PC-3 (cell line): ENCODE measurements around the gene DLGAP3. TPM values are rescaled to one million over a fixed set of nuclear protein-coding genes. Genes with fewer than 3 reads are reported as not detected.

Experiments used
- ATAC-seq: fragments of 200-7000 bp; cut with Tn5 transposase; 2 replicates; pipeline ENCODE4 v1.9.1; 2020; ENCODE audit warnings: mild to moderate bottlenecking, moderate library complexity
- BruUV-seq: library from RNA; stranded (reverse); fragments of 400-500 nt; replicated peaks from 2 replicates; lab custom pipeline; 2021; lab: Mats Ljungman, UMichigan
- CTCF ChIA-PET: fragments of 300-600 bp; sonication (Branson Sonifier 250); formaldehyde crosslinking; loops from one replicate; lab custom pipeline; 2022; ENCODE audit warnings: antibody characterized with exemption; lab: Charles Lee
- POLR2A ChIA-PET: fragments of 300-600 bp; sonication (Branson Sonifier 250); formaldehyde crosslinking; loops from one replicate; lab custom pipeline; 2022; ENCODE audit warnings: antibody characterized with exemption; ENCODE audit not compliant: unreplicated experiment; lab: Charles Lee
- DNase-seq: peaks from one replicate; pipeline ENCODE4 v3.0.0-alpha.2; 2015
- H2AFZ ChIP-seq: fragments of 300-600 bp; sonication (generic); 2 replicates; pipeline ENCODE4 v1.6.0; 2016; ENCODE audit warnings: antibody characterized with exemption, low read length
- H3F3A ChIP-seq: fragments of 300-600 bp; sonication (generic); one replicate; pipeline ENCODE4 v1.6.0; 2017; ENCODE audit warnings: antibody characterized with exemption, low read length, control low read depth, mild to moderate bottlenecking; ENCODE audit not compliant: unreplicated experiment
- H3K27ac ChIP-seq: fragments of 300-600 bp; sonication (generic); 2 replicates; pipeline ENCODE4 v1.5.1; 2016; ENCODE audit warnings: mild to moderate bottlenecking, low read length
- H3K27me3 ChIP-seq: fragments of 300-600 bp; sonication (generic); 2 replicates; pipeline ENCODE4 v1.6.1; 2016; ENCODE audit warnings: low read length, mixed read lengths
- H3K36me3 ChIP-seq: fragments of 300-600 bp; sonication (generic); 2 replicates; pipeline ENCODE4 v1.6.1; 2016; ENCODE audit warnings: low read depth, mixed run types, low read length, mixed read lengths
- H3K4me1 ChIP-seq: fragments of 300-600 bp; sonication (generic); 2 replicates; pipeline ENCODE4 v1.5.1; 2016; ENCODE audit warnings: low read length; ENCODE audit not compliant: insufficient read depth
- H3K4me2 ChIP-seq: fragments of 300-600 bp; sonication (generic); 2 replicates; pipeline ENCODE4 v1.6.0; 2016; ENCODE audit warnings: low read length
- H3K4me3 ChIP-seq: fragments of 300-600 bp; sonication (generic); 2 replicates; pipeline ENCODE4 v1.5.1; 2016; ENCODE audit warnings: mild to moderate bottlenecking, low read length, mixed read lengths
- H3K79me2 ChIP-seq: fragments of 300-600 bp; sonication (generic); 2 replicates; pipeline ENCODE4 v1.6.1; 2017; ENCODE audit warnings: low read length, mixed read lengths
- H3K9ac ChIP-seq: fragments of 300-600 bp; sonication (generic); 2 replicates; pipeline ENCODE4 v1.6.0; 2016; ENCODE audit warnings: mild to moderate bottlenecking, low read length
- H3K9me2 ChIP-seq: fragments of 300-600 bp; sonication (generic); replicated peaks from 2 replicates; pipeline ENCODE4 v1.6.1; 2016; ENCODE audit warnings: mixed run types, low read length, mixed read lengths
- H3K9me3 ChIP-seq: fragments of 300-600 bp; sonication (generic); 2 replicates; pipeline ENCODE4 v1.6.1; 2016; ENCODE audit warnings: low read length, mixed read lengths
- H4K20me1 ChIP-seq: fragments of 300-600 bp; sonication (generic); 2 replicates; pipeline ENCODE4 v1.6.1; 2016; ENCODE audit warnings: low read length, mixed read lengths
- CTCF ChIP-seq: fragments of 300-600 bp; sonication (generic); conservative IDR thresholded peaks from 2 replicates; pipeline ENCODE4 v1.5.1; 2017; ENCODE audit warnings: antibody characterized with exemption, low read depth, mild to moderate bottlenecking, low read length
- EZH2 ChIP-seq: fragments of 300-600 bp; sonication (generic); IDR thresholded peaks from one replicate; pipeline ENCODE4 v1.6.1; 2017; ENCODE audit warnings: antibody characterized with exemption, mild to moderate bottlenecking, low read length; ENCODE audit not compliant: unreplicated experiment
- EZH2phosphoT487 ChIP-seq: fragments of 300-600 bp; sonication (generic); IDR thresholded peaks from 2 replicates; pipeline ENCODE4 v1.6.1; 2018; ENCODE audit warnings: mild to moderate bottlenecking, antibody characterized with exemption, low read length, borderline replicate concordance
- intact Hi-C: fragments of 100-400 bp; cut with micrococcal nuclease; formaldehyde crosslinking; loops from 2 replicates; pipeline ENCODE4 v1.9.0; 2023
- total RNA-seq: library from RNA; depleted of rRNA; stranded (reverse); fragments of >200 nt; gene quantifications from 2 replicates; pipeline ENCODE4 v1.2.3, GENCODE V29; 2014

The DLGAP3 gene
- total RNA-seq, 1 experiment from 2014 or later: not detected

- CTCF ChIA-PET: no interaction called here
- BruUV-seq: no TSS peak
- Histone ChIP-seq H2AFZ (no peak overlapping the region), H3K27me3 (no peaks in the 10 kb centered on the region), H3K9ac (no peak overlapping the region), H3K4me1 (peaks cover 13% of the 10 kb centered on the region; the same call in 1 of the 2 replicates), H3K9me3 (no peaks in the 10 kb centered on the region), H3K4me2 (no peak overlapping the region), H3F3A (no peaks in the 10 kb centered on the region), H3K4me3 (no peak overlapping the region), H4K20me1 (no peaks in the 10 kb centered on the region), H3K9me2 (no peaks in the 10 kb centered on the region), H3K79me2 (0 out of 2 replicates have a peak, but pooled peaks cover 7% of the 10 kb centered on the region), H3K36me3 (no peaks in the 10 kb centered on the region), H3K27ac (no peak overlapping the region)
- DNase-seq (no peak), ATAC-seq (no peak)
- intact Hi-C loops: no loop called here
- TF ChIP-seq CTCF (no peak), EZH2 (no peak), EZH2phosphoT487 (no peak)
- POLR2A ChIA-PET: no interaction called here
These were observed 83.2 kb downstream of the DLGAP3 start for GRCh38 chr1:34846265-34846664.

GRCh38 chr1:34845131-34845901 lies 84.1 kb downstream of the DLGAP3 start:
- H3K36me3 ChIP-seq: no peaks in the 10 kb centered on the region
- TF ChIP-seq EZH2 (no peak), CTCF (no peak), EZH2phosphoT487 (no peak)
- no peak overlapping the region for H2AFZ ChIP-seq
- ChIA-PET POLR2A (no interaction called here), CTCF (no interaction called here)
- no TSS peak for BruUV-seq
- no peak overlapping the region for H3K4me3 ChIP-seq
- H3K27me3 ChIP-seq: no peaks in the 10 kb centered on the region
- H3K9me3 ChIP-seq: no peaks in the 10 kb centered on the region
- no peaks in the 10 kb centered on the region for H3K79me2 ChIP-seq
- H3K4me1 ChIP-seq: peaks cover 12% of the 10 kb centered on the region; the same call in 1 of the 2 replicates
- DNase-seq (no peak), ATAC-seq (no peak)
- no peaks in the 10 kb centered on the region for H3F3A ChIP-seq
- no peak overlapping the region for H3K9ac ChIP-seq
- H4K20me1 ChIP-seq: no peaks in the 10 kb centered on the region
- H3K4me2 ChIP-seq: no peak overlapping the region
- H3K27ac ChIP-seq: no peak overlapping the region
- intact Hi-C loops: no loop called here
- H3K9me2 ChIP-seq: no peaks in the 10 kb centered on the region

- no peaks in the 10 kb centered on the region for H3K36me3 ChIP-seq
- no peaks in the 10 kb centered on the region for H3F3A ChIP-seq
- no peak overlapping the region for H3K27ac ChIP-seq
- H4K20me1 ChIP-seq: no peaks in the 10 kb centered on the region
- 0 out of 2 replicates have a peak overlapping the region, but pooled peaks have one; percentile 32 for H3K4me2 ChIP-seq
- H3K4me1 ChIP-seq: peaks cover 12% of the 10 kb centered on the region; the same call in 1 of the 2 replicates
- no peaks in the 10 kb centered on the region for H3K9me2 ChIP-seq
- intact Hi-C loops: no loop called here
- no peaks in the 10 kb centered on the region for H3K9me3 ChIP-seq
- BruUV-seq: no TSS peak
- no peak for TF ChIP-seq EZH2phosphoT487
- no peak for TF ChIP-seq EZH2
- no peak for TF ChIP-seq CTCF
- no peaks in the 10 kb centered on the region for H3K79me2 ChIP-seq
- peak; percentile 68 for DNase-seq
- ChIA-PET CTCF (no interaction called here), POLR2A (no interaction called here)
- no peak overlapping the region for H3K9ac ChIP-seq
- H3K4me3 ChIP-seq: no peak overlapping the region
- no peaks in the 10 kb centered on the region for H3K27me3 ChIP-seq
- no peak for ATAC-seq
- H2AFZ ChIP-seq: no peak overlapping the region
These were observed 85.2 kb downstream of the DLGAP3 start for GRCh38 chr1:34844252-34844634.
